Adipose tissue (tissue), 3 donors: ENCODE results near the gene ANO9. TPM values are rescaled to one million over a fixed set of nuclear protein-coding genes. Genes with fewer than 3 reads are reported as not detected.

Experiments used
- H3K27ac ChIP-seq: one replicate; pipeline ENCODE4 v1.5.1; 2013; ENCODE audit warnings: low read depth, low read length
- WGBS, 3 donors: extraction: QIAGEN DNeasy Blood & Tissue Kit; methylation state at CpG; one replicate each; pipeline ENCODE4 v1.1.7; 2013; 5-methylcytosine and 5-hydroxymethylcytosine counted together
- polyA plus RNA-seq, 3 donors: library from polyadenylated mRNA; stranded (reverse); fragments of 200-250 nt; gene quantifications; one replicate each; pipeline ENCODE4 v1.2.3, GENCODE V29; 2013
- donor health status: healthy with polysubstance abuse.
- donor health status: Bipolar disorder and iron deficiency.
- donor health status: healthy.

Gene ANO9, protein sequence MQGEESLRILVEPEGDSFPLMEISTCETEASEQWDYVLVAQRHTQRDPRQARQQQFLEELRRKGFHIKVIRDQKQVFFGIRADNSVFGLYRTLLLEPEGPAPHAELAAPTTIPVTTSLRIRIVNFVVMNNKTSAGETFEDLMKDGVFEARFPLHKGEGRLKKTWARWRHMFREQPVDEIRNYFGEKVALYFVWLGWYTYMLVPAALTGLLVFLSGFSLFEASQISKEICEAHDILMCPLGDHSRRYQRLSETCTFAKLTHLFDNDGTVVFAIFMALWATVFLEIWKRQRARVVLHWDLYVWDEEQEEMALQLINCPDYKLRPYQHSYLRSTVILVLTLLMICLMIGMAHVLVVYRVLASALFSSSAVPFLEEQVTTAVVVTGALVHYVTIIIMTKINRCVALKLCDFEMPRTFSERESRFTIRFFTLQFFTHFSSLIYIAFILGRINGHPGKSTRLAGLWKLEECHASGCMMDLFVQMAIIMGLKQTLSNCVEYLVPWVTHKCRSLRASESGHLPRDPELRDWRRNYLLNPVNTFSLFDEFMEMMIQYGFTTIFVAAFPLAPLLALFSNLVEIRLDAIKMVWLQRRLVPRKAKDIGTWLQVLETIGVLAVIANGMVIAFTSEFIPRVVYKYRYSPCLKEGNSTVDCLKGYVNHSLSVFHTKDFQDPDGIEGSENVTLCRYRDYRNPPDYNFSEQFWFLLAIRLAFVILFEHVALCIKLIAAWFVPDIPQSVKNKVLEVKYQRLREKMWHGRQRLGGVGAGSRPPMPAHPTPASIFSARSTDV
- polyA plus RNA-seq = 10 to 100 TPM in 1 of 3 donors, 1 to 10 TPM in 1, under 1 TPM in 1; 0.45 to 14.3 (median 2.7) TPM

DNA sequence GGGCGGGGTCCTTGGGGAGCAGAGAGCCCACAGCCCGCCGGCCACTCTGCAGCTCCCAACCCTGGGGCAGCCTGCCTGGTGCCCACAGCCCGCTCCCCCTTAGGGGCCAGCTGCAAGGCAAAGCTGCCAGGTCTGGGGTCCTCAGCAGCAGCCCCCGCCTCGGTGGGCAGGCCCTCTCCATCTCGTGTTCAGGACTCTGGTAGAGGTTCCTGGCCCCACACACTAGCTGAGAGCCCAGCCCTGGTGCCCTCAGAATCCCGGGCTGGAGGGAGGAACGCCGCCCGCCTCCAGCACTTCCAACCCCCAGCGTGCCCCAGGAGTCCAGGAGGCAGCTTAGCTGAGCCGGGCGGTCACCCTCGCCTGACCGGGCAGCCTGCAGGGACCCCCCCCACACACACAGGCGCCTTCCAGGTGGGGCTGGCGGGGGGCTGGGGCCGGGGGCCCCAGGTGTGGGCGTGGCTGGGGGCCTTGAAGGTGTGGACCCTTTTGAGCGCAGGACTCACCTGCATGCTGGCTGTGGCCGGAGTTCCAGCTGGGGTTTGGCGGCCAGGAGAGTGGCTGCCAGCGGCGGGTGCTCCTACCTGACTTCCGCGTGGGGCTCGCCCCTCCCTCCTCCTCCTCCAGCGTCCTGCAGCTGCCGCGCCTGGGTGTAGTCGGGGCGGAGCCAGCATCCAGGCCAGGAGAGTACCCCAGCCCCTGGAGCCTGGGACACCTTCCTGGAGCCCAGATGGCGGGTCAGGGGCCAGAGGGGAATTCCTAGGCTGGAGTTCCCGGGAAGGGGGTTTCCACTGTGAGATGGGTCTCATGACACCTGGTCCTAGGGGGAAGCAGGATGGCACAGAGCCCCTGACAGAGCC lies at the start of gene ANO9:
Gene ANO9, minus strand, starts transcription at position 594 of the 857 bp plus-strand sequence. Its CDS starts 85 bp downstream, at position 509.
- WGBS, 3 donors = 9 to 21% (median 16%) methylated on average over 29 to 35 of the region's 35 CpGs
- no peak within 1 kb of the TSS for H3K27ac ChIP-seq

DNA sequence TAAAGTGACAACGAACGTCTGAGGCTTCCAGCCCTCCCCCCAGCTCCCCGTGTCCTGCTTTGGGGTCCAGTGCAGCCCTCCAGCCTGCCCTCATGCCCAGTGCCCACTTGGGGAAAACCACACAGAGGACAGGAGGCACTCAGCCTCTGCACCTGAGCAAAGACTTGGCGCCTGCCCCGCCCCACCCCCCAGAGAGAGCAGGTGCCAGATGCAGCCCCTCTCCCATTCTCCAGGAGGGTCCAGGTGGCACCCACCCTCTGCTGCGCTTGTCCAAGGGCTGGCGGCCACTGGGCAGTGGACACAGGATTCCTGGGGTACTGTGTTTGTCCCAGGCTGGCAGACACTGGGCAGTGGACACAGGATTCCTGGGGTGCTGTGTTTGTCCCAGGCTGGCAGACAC lies 49.5 kb upstream of the ANO9 start:
- WGBS, 3 donors = 88 to 93% (median 90%) methylated on average over 7 of the region's 7 CpGs
- H3K27ac ChIP-seq = no peak overlapping the region

DNA sequence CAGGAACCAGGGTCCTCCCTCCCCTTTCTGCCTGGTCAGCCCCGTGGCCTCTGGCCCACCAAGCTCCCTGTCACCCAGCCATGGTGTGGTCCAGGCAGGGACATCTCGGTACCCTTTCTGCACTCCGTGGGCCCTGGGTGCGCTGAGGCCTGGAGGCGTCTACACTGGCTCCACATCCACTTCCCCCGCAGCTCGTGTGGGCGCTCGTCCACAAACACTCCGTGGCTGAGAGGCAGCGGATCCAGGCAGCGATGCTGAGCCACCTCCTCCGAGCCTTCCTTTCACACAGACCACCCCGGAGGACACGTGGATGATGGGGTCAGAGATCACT lies 49.1 kb upstream of the ANO9 start:
- WGBS, 3 donors = 88 to 96% (median 91%) methylated on average over 15 of the region's 15 CpGs

DNA sequence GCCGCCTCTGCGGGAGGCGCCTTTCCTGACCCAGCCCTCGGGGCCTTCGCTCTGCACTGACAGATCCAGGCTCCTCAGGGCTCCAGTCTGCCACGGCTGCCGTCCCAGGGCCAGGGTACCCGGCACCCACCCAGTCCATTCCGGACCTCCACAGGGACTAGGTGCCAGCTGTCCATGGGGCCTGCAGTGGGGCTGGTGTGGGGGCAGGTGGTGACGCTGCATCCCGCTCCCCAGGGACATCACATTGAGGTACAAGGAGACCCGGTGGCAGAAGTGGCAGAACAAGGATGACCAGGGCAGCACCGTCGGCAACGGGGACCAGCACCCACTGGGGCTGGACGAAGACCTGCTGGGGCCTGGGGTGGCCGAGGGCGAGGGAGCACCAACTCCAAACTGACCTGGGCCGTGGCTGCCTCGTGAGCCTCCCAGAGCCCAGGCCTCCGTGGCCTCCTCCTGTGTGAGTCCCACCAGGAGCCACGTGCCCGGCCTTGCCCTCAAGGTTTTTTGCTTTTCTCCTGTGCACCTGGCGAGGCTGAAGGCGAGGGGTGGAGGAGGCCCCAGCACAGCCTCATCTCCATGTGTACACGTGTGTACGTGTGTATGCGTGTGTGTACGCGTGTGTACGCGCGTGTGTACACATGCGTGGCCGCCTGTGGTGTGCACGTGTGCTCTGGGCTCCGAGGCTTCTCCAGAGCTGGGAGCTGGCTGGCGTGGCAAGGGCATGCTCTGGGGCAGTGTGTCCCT lies 48.5 kb upstream of the ANO9 start:
- 94 to 96% (median 95%) methylated on average over 38 of the region's 38 CpGs for WGBS, 3 donors
- H3K27ac ChIP-seq = no peak overlapping the region

More for the DNA sequence above, 49.1 kb upstream of the ANO9 start:
- no peak overlapping the region for H3K27ac ChIP-seq

DNA sequence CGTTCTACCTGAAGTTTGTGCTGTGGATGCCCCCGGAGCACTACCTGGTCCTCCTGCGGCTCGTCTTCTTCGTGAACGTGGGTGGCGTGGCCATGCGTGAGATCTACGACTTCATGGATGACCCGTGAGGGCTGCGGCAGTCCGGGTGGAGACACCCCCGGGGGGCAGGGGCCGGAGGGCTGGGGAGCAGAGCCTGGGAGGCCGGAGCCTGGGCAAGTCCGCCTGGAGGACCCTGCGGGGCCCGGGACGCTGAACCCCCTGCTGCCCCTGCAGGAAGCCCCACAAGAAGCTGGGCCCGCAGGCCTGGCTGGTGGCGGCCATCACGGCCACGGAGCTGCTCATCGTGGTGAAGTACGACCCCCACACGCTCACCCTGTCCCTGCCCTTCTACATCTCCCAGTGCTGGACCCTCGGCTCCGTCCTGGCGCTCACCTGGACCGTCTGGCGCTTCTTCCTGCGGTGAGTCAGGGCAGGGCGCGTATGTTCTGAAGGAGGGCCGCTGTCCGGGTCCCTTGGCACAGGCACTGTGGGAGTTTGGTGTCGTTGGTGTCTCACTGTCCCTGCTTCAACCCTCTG lies 47.9 kb upstream of the ANO9 start:
- 95% methylated on average over 36 to 37 of the region's 37 CpGs for WGBS, 3 donors
- no peak overlapping the region for H3K27ac ChIP-seq

DNA sequence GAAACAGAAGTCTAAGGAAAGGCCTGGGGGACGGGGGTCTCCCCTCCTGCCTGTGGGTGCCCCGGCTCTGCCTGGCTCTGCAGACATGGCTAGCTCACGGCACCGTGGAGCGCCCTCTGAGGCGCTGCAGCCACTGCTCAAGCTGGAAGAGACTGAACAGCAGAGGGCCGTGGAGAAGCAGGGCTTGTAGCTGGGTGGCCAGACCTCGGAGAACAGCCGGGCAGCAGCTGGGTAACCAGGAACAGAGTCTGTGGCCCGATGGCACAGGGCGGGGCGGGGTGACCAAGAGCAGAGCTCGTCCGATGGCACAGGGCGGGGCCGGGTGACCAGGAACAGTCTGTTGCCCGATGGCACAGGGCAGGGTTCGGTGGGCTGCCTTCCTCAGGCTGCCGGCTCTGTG lies 47.2 kb upstream of the ANO9 start:
- WGBS, 3 donors = 90 to 92% (median 90%) methylated on average over 19 of the region's 19 CpGs
- H3K27ac ChIP-seq = no peak overlapping the region

DNA sequence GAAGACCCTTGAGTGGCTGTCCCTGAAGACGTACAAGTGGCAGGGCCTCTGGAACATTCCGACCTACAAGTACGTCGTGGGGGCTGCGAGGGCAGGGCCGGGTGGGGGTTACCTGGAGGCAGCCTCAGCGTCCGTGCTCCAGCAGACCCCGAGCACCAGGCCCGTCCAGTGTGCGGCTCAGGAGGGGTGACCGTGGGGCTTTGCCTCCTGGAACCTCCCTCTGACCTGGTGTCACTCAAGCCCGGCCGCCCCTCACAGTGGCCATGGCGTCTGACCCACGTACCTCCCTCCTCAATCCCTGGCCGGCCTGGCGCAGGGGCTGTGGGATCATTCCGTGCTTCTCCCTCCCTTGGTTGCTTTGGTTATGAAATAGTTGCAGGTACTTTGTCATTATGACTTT lies 46.8 kb upstream of the ANO9 start:
- 87 to 94% (median 93%) methylated on average over 19 of the region's 19 CpGs for WGBS, 3 donors

DNA sequence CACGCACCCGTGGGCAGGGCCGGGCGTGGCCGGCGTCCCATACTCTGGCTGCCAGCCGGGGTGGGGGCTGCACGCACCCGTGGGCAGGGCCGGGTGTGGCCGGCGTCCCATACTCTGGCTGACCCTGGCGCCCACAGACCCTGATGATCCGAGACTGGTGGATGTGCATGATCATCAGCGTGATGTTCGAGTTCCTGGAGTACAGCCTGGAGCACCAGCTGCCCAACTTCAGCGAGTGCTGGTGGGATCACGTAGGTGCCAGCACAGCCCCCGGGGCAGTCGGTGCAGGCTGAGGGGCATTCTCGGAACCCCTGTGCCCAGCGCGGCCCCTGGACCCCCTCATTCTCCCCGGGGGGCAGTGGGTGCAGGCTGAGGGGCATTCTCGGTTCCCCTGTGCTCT lies 46.3 kb upstream of the ANO9 start:
- WGBS, 3 donors = 84 to 86% (median 84%) methylated on average over 25 of the region's 25 CpGs
- no peak overlapping the region for H3K27ac ChIP-seq

More for the DNA sequence above, 46.8 kb upstream of the ANO9 start:
- no peak overlapping the region for H3K27ac ChIP-seq

DNA sequence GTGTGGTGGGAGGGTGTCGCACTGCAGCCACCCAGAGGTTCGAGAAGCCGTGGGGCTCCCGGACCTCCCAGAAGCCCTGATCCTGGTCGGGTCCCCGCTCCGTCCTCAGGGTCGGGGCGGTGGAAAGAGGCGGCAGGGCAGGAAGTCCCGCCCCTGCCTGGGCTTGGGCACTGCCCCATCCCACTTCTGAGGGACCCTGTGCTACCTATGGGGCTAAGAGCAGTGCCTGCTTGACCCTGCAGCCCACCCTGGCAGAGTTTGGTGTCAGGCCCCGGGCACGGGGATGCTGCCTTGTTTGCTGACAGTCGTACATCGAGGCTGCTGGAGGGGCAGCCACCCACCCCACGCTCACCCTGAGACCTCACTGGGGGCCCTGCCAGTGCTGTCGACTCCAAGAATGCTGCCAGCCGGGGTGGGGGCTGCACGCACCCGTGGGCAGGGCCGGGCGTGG lies 45.8 kb upstream of the ANO9 start:
- WGBS, 3 donors = 85 to 91% (median 89%) methylated on average over 19 to 22 of the region's 22 CpGs
- H3K27ac ChIP-seq = no peak overlapping the region

DNA sequence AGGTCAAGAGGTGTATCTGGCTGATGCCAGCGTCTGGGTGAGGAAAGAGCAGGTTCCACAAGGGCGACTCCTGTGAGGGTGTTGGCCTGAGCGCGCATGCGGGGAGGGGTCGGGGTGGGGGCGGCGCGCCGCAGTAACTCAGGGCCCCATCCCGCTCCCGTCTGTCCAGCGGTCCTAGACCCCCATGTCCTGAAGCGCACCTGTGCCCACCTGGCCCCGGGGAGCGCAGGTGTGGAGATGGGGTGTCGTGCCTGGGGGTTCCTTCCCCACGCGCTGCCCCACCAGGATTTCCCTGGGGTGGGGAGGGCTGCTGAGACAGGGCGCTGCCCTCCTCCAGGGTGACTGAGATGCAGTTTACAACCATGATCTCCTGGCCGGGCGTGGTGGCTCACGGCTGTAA lies 44.4 kb upstream of the ANO9 start:
- WGBS, 3 donors = 95 to 96% (median 96%) methylated on average over 22 to 23 of the region's 23 CpGs
- H3K27ac ChIP-seq = no peak overlapping the region

DNA sequence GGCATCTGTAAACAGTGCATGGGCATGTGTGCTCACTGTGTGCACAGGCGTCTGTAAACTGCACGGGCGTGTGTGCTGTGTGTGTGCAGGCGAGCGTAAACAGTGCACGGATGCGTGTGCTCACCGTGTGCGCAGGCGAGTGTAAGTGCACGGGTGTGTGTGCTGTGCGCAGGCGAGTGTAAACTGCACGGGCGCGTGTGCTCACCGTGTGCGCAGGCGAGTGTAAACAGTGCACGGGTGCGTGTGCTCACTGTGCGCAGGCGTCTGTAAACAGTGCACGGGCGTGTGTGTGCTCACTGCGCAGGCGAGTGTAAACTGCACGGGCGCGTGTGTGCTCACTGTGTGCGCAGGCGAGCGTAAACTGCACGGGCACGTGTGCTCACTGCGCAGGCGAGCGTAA lies 42.8 kb upstream of the ANO9 start:
- WGBS, 3 donors = 96 to 98% (median 96%) methylated on average over 38 of the region's 38 CpGs
- no peak overlapping the region for H3K27ac ChIP-seq

DNA sequence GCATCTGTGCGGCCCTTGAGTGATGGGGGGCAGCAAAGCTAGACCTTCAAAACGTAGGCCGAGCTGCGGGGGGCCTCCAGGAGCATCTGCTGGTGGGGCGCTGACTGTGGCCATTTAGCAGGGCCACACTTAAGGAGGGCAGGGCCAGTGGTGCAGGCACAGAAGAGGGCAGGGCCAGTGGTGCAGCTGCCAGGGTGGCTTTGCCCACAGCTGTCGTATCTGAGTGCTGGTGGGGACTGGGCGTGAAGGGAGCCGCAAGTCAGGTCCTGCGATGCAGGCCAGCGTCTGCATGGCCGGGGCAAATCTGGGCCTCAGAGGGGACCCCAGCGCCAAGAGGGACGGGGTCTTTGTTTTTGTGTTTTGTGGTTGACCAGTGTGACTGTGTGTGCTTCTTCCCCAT lies 37.5 kb upstream of the ANO9 start:
- no peak overlapping the region for H3K27ac ChIP-seq
- 90 to 96% (median 91%) methylated on average over 12 to 13 of the region's 13 CpGs for WGBS, 3 donors

DNA sequence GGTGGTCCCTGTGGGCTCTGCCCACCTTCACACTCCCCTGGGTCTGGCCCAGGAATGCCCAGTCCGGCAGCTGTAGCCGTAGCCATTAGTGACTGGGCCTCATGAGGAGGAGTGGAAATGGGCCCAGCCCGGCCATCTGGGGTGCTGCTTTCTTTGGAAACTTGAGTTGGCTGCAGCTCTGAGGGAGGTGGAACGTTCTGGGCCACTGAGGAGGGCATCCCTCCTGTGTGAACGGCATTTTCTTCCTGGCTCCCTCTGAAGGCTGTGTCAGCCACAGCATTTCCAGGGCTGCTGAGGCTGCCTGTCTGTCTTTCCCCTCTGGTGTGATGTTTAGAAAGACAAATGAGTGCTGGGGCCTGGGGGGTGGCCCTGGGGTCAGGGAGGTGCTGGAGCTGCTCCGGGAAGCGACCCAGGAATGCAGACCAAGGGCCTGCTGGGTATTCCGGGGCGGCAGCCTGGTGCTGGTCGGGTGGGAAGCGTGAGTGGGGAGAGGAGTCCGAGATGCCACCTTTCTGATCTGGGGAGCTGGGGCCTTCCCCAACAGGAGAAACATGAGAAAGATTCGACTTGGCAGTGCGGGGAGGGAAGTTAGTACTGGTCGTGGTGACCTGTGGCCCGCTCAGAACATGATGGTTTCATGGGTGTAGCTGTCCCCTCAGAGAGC lies 35.4 kb upstream of the ANO9 start:
- no peak overlapping the region for H3K27ac ChIP-seq
- 74 to 87% (median 81%) methylated on average over 16 of the region's 16 CpGs for WGBS, 3 donors

DNA sequence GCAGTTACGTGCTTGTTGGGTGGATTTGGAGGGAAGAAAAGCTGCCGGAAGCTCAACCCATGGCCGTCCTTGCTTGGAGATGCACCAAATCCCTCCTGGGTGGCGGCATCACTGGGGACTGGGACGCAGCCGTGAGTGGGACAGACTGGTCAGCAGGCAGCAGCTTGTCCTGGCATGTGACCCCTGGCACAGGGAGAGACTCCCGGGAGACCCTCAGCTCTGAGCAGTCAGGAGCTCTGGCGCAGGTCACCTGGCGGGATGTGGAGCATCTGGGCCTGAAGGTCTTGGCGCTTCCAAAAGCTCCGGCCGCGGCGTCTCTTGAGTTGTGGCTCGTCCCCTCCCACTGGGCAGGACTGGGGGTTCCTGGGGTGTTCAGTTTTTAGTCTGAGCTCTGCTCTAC lies 34.6 kb upstream of the ANO9 start:
- WGBS, 3 donors = 95 to 97% (median 96%) methylated on average over 15 of the region's 15 CpGs
- no peak overlapping the region for H3K27ac ChIP-seq

DNA sequence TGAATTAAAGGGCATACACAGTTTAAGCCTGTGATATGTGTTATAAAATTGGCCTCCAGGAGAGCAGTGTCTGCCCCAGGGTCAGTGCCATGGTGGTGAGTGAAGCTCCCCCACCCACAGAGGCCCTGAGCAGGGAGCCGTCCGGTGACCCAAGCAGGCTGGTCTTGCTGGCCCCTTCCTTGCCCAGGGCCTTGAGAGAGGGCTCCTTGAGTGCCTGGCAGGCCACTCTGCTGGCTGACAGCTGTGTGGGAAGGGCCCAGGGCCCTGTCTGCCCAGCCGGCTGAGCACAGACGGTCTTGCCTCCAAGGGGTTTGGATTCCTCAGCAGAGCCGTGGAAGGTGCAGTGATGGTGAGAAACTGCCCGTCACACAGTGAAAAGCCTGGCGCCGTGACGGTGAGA lies 34.1 kb upstream of the ANO9 start:
- no peak overlapping the region for H3K27ac ChIP-seq
- WGBS, 3 donors = 93 to 96% (median 94%) methylated on average over 9 of the region's 9 CpGs

DNA sequence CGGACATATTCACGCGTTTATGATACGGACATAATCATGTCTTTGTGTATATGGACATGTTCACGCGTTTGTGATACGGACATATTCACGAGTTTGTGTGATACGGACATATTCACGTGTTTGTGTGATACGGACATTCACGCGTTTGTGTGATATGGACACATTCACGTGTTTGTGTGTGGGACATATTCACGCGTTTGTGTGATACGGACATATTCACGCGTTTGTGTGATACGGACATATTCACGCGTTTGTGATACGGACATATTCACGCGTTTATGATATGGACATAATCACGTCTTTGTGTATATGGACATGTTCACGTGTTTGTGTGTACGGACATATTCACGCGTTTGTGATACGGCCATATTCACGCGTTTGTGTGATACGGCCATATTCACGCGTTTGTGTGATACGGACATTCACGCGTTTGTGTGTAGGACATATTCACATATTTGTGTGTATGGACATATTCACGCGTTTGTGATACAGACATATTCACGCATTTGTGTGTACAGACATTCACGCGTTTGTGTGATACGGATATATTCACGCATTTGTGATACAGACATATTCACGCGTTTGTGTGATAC lies 33.2 kb upstream of the ANO9 start:
- 96 to 98% (median 98%) methylated on average over 48 of the region's 48 CpGs for WGBS, 3 donors

More for the DNA sequence above, 33.2 kb upstream of the ANO9 start:
- H3K27ac ChIP-seq = no peak overlapping the region
